Activated naive CD4-positive, alpha-beta T cell (primary cell): ENCODE data around the gene FERMT1.
"Not testable (repeated sequence)": the region's sequence is repeated elsewhere in the genome, so short reads cannot be mapped to it uniquely, and the experiment has no call there.

Source experiments
- DNase-seq, 4 experiments: peaks; one replicate each; lab custom pipeline; 2025; lab: John Stamatoyannopoulos, UW

The FERMT1 gene

DNA sequence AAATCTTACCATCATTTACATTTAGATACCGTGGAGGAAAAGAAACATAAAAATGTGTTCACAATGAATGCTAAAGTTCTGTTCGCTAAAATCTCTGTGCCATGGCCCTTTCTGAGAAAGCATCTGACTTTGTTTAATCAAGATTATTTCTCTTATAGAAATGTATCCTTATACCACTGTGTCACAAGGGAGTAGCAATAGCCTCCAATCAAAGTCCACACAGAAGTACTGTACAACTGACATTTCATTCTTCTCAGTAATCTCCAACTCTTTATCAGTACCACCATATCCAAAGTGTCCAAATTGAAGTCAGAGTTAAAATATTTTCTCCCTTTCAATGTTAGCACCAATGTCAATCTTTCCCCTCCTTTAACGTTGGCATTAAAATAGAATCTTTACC is 6.1 kb downstream of the FERMT1 start:
- no peak for DNase-seq

DNA sequence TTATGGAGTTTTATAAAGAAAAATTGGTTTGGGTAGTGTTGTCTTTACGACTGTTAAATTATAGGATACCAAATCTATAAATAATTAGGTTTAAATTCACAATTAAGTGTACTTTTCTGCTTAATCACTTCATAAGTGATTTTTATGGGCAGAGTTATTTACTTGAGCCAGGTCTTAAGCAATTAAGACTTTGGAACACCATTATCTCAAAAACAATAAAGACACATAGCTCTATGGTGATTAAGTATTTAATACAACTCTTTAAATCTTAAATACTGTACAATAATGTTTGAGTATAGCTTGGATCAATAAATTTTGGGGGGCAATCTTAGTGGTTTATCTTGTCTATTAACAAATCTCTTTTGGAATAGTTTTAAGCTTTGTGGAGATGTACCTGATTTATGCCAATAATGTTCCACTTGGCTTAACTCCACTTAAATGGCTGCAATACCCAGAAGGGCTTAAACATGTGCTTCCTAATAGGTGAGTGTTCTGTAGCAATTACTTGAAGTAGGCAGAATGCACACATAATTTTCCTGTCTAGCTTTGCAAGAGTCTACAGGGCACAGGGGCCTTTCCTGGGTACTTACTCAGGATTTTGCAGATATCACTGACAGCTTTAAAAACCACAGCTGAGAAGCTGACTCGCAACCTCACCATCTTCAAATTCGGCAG is 7.5 kb downstream of the FERMT1 start:
- DNase-seq: no peak

DNA sequence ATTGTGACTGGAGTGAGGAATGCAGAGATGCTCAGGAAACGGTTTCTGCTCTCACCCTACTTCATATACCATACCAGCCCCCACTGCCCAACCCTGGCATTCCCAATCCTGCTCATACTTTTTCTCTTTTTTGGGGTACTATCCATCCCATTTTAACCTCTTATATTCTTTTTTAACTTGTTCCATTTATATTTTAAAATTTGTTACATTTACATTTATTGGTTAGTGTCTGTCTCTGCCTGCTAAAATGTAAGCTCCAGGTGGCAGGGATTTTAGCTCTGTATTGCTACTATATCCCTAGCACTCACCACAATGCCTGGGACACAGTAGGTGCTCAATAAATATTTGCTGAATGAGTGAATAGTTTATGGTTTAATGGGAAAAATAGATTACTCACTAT is 8.1 kb downstream of the FERMT1 start:
- DNase-seq: no peak

DNA sequence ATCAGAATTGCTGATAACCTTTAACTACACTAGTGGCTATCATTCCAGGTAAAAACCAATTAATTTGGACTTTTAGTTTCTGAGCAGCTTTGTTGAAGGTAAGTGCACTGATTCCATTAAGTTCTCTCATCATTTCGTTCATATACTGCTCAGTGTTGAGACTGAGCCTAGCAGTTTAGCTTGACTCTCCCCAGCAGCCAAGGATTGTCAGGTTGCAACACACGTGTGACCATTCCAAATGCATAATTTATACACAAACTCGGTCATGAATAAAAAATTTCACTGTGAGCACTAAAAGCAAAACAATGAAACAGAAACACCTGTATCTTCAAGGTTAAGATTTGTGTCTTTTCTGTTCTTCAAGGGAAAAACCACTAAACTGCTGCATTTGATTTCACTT is 8.9 kb downstream of the FERMT1 start:
- DNase-seq: no peak

DNA sequence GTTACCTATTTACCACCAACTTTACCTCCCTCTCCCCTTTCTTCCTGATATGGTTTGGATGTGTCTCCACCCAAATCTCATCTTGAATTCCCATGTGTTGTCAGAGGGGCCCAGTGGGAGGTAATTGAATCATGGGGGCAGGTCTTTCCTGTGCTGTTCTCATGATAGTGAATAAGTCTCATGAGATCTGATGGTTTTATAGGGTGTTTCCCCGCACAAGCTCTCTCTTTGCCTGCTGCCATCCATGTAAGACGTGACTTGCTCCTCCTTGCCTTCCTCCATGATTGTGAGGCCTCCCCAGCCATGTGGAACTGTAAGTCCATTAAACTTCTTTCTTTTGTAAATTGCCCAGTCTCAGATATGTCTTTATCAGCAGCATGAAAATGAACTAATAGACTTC is 9.9 kb downstream of the FERMT1 start:
- DNase-seq: not testable (repeated sequence)

DNA sequence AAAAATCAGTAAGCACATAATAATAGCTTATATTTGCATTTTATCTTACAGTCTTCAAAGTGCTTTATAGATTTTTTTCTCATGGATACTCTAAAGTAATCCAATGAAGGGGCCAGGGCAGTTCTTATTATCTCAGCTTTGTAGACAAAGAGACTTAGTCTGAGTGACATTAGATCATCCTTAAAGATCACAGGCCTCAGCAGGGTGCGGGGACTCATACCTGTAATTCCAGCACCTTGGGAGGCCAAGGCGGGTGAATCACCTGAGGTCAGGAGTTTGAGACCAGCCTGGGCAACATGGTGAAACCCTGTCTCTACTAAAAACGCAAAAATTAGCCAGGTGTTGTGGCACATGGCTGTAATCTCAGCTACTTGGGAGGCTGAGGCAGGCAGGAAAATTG is 14.5 kb downstream of the FERMT1 start:
- no peak for DNase-seq

DNA sequence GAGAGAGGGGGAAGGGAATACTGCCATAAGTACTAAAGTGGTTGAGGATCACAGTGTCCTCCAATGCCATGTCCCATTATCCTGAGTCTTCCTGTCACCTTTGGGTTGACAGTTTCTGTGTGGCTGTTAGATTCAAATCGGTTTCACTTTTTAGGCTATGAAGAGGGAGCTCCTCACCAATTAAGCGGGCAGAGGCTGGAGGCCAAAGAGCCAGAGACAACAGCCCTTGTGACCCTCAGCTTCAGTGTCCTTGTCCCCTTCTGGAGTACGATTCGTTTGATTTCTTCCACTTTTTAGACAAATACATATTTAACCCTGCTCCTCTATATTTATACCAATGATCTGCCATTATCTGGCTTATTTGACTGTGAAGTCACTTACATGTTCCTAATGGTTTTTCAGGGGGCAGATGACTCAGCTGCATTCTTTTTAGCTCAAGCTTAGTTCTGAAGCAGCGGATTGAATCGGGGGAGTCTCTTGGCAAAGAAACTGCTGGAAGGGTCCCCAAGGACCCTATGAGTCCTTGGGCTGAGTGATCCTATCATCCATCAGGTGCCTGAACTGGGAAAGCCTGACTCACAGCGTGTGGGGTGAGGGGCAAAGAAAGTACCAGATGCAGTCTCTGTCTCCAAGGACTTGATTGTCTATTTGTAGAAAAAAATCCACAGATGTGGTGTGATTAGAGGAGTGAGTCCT is 18.2 kb downstream of the FERMT1 start:
- no peak for DNase-seq

DNA sequence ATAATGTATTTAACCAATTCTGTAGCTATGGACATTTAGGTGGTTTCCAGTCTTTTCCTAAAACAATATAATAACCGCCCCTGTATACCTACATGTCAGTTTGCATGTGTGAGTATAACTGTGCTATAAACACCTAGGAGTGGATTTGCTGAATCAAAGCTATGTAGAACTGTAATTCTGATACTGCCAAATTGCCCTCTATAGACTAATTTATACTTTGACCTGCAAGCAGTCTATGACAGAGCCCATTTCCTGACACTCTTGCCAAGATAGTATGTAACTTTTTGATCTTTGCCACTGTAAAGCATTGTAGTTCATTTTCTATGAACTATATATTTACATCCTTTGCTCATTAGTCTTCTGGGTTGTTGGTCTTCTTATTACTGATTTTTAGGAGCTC is 19.5 kb downstream of the FERMT1 start:
- DNase-seq: no peak

DNA sequence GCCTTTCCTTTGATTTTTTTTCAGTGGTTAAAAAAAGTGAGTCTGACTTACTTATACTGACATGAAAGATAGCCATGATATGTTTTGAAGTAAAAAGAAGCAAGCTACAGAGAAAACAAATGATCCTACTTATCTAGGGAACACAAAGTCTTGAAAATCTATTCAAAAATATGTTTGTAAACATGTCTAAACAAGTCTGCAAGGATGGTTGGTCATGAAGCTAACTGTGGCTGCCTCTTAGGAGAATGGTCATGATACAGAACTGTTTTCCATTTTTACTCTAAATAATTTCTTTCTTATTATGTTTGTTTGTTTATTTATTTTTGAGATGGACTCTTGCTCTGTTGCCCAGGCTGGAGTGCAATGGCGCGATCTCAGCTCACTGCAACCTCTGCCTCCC is 21.5 kb downstream of the FERMT1 start:
- no peak for DNase-seq

DNA sequence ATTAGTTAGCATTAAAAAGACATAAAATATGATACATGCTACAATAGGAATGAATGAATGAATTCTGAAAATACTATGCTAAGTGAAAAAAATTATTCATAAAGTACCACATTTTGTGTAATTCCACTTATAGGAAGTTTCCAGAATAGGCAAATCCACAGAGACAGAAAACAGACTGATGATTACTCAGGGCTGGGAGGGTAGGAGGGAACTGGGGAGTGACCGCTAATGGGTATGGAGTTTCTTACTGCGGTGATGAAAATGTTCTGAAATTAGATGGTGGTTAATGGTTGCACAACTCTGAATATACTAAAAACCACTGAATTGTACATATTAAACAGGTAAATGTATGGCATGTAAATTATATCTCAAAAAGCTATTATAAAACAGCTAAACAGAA is 22.6 kb downstream of the FERMT1 start:
- no peak for DNase-seq

DNA sequence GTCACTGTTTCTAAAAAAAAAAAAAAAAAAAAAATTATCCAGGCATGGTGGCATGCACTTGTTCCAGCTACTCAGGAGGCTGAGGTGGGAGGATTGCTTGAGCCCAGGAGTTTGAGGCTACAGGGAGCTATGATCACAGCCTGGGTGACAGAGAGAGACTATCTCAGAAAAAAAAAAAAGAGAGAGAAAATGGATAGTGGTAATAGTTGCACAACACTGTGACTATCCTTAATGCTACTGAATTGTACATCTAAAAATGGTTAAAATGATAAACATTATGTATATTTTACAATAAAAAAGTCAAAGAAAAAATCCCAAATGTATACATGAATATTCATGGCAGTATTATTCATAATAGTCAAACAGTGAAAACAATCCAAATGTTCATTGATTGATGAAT is 23.0 kb downstream of the FERMT1 start:
- no peak for DNase-seq

DNA sequence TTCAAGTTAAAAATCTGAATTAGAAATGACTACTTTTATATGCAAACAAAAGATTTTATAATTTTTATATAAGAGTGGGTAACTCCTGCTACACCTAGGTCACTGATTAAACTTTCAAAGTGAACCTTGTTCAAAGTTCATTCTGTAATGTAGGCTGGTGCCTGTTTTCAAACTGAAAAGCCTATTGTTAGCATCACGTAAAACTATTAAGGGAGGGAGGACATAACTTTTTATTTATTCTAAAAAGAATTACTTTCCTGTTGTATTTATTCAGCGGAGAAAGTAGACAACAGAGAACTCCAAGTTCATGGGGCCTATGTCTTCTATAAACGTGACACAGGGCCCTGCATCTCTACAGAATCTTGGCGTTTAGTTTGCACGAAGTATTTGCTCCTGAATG is 27.4 kb downstream of the FERMT1 start:
- DNase-seq: no peak

DNA sequence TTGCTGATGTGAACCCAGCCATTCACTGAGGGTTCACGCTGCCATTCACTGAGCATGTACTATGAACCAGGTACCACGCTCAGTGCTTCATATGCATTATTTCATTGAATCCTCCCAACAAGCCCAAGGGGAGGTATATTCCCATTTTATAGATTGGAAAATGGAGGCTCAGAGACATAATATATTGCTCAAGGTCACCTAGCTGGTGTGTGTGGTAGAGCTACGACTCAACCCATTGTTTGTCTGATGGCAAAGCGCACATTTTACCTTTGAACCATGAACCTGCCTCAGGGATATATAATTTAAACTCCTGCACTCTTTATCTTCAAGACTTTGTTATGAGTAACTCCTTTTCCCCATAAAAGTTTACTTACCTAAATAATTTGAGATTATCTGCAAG is 28.3 kb downstream of the FERMT1 start:
- no peak for DNase-seq

DNA sequence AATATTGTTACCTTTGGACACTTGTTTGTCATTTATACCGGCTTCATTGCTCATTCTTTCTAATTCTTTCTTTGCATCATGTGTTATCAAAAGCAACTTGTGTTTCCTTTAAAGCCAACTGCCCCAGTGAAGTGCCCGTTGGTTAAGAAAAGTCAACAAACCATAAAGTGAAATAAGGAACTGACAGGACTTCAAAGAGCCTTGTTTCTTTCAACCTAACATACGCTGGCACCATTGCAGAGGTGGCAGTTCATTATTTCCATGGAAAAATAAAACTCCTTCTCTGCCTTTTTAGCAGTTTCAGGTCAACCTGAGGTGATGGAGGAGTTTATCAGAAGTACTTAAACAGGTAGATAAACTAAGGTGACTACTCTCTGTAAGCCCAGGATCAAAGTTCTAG is 28.8 kb downstream of the FERMT1 start:
- DNase-seq: no peak

DNA sequence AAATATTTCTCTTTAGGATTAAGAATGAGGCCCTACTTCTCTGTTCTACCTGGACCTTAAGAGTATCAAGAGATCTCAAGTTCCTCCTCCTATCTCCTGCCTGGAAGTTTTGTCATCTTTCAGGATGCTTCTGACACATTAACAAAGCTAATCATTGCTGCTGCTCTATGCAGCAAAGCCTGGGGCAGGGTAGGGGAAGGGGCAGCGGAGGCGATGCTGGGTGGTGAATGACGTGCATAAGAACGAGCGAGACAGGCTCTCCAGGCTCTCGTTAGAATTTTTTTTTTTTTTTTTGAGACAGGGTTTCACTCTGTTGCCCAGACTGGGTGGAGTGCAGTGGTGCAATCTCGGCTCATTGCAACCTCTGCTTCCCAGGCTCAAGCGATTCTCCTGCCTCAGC is 31.2 kb downstream of the FERMT1 start:
- DNase-seq: no peak

DNA sequence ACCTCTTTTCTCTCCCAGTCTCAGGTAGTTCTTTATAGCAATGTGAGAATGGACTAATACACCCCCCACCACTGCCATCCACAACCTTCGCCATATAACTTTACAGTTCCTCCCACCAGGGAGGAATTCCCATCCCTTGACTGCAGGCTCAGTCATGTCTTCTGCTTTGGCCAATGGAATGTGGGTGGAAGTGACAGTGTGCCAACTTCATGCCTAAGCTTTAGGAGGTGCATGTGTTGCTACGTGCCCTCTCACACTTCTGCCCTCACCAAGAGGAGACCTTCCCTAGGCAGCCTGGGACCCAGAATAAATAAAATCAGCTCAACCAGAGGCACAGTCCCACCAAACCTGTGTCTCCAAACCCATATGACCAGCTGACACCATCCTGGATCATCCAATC is 36.0 kb downstream of the FERMT1 start:
- DNase-seq: no peak

DNA sequence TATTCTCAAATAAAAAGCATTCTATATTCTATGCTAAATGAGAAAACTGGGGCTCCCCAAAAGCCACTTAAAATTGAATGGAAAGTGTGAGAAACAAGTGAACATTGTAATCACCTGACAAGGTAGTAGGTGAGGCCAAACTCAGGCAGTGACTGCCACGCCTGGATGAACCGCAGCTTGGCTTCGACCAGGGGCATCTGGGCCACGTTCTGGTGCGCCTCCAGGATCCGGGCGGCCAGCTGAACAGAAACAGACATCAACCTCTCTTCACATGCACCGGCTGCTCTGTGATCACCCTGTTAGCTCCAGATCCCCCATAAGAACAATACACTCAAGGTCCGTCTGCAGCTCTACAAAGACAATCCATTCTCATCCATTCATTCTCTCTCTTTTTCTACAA is 38.9 kb downstream of the FERMT1 start:
- DNase-seq: no peak

DNA sequence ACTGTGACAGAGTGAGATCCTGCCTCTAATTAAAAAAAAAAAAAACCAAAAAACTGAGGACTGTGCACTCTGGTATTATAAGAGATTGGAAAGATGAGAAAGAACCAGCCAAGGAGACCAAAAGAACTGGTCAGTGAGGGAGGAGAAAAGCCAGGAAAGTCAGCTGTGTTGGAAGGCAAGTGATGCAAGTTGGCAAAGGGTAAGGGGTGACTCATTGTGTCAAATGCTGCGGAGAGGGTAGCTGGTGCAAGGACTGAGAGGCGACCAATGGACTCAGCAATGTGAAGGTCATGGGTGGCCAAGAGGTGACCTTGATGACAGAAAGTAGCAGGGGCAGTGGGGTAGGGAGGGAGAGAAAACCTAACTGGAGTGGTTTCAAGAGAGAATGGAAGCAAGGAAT is 41.6 kb downstream of the FERMT1 start:
- no peak for DNase-seq

DNA sequence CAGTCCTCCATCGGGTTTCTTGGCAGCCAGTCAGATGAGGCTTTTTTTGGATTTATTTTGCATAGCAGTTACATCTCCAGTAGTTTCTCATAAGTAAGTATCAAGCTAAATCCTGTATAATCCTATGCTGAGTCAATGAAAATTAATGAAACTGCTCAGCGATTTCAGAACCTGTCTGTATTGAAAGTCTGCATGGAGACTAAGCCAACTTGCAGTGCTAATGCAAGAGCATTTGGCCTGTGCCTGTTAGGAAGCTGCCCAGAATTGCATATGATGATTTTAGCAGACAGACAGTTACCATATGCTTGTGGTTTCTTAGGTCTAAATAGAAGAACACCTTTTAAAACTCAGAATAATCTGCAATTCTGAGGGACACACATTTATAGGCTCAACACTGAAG is 43.8 kb downstream of the FERMT1 start:
- no peak for DNase-seq

DNA sequence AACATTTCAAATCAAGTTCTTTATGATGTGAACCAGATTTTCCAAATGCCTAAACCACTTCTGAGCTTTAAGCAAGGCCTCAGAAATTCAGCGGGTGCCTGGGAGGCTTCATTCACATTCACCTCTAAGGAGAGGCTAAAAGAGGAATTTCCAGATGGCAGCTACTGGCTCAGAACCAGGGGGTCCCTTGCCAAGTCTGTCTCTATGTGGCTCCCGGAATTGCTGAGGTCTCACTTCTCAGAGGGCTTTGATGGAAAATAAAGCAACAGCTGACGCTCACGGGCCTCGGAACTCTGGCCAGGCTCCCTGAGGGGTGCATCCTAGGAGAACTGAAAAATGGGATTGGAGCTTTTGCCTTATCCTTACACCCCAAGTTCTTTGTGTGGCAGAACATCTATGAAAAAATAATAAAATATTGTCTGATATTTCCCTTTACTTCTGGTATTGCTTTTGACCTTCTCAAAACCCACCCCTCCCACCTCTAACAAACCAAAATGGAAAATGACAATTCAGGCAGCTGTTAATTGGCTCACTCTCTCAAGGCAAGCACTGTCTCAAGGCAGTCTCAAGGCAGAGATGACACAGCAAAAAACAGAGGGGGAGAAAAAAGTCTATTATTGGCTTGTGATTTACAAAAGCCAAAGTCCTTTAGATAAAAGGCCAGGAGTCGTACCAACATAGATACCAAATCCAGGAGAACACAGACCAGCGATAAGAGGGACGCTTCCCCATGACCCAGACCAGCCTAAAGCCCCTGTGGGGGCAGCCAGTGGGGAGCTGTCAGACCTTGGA is 47.2 kb downstream of the FERMT1 start:
- DNase-seq: no peak

DNA sequence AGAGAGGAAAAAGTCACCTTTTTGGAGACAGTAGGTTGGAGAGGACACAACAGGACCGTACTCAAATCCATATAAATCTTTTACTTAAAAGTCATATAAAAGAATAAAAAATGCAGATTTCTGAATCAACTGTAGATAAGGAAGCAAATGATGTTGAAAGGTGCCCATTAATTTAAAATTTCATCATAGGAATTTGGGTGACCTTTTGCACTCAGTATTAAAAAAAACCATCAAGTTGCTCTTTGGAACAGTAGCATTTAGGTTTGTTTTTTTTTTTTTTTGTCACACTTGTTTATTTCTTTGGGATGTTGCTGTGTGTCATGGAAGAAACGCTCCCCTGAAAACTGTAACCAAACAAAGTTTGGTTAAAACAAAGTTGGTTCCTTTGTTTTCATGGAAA is 48.0 kb downstream of the FERMT1 start:
- no peak for DNase-seq

DNA sequence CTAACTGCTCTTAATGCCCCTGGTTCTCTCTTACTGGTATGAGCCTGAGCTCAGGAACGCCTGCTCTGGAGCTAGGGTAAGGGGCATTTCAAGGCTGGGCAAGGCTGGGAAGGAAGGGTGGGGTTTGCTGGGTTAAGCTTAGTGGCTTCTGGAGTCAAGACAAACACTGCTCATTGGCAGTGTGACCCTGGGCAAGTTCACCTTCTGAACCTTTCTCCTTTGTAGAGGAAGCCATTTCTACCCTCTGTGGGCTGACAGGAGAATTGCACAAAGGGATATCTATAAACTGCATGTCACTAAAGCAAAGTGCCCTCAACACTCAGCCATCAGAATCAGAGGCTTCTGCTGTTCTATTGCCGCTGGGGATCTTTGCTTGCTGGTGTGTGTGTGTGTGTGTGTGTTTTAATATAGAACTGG is 48.7 kb downstream of the FERMT1 start:
- DNase-seq: no peak
